ENCODE measurements around the gene BANF2.

Gene BANF2

GRCh38 chr20:17710379-17711266 lies 10.9 kb downstream of the BANF2 start:
- DNase-seq (ENCODE audit: low read depth): no peak
- TF ChIP-seq CTCF (conservative IDR thresholded peaks at IDR 0.05; ENCODE audit: low read length): no peak
- no peak overlapping the region for H3K4me3 ChIP-seq (ENCODE audit: low read length)

DNA sequence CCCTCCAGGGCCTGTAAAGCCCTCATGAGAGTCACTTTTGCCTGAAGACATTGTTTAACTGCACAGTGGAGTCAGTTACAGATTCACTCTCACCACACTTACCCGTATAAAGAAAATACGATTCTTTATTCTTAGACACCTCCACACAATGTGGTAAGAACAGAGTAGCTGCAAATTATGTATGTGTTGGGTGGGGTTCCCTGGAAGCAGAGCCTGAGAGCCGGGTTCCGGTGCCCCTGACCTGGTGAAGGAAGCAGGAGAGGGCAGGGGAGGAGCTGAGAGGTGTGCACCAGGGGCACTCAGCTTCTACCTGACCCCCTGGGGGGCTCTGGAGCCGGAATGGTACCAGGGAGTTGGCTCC lies 11.5 kb downstream of the BANF2 start:
- TF ChIP-seq CTCF (conservative IDR thresholded peaks at IDR 0.05; ENCODE audit: low read length): no peak
- DNase-seq (ENCODE audit: low read depth): no peak

GRCh38 chr20:17712201-17712600 lies 12.4 kb downstream of the BANF2 start:
- no peak for DNase-seq (ENCODE audit: low read depth)
- H3K4me3 ChIP-seq (ENCODE audit: low read length): no peak overlapping the region
- TF ChIP-seq CTCF (conservative IDR thresholded peaks at IDR 0.05; ENCODE audit: low read length): no peak

More for the DNA sequence above, 11.5 kb downstream of the BANF2 start:
- no peak overlapping the region for H3K4me3 ChIP-seq (ENCODE audit: low read length)

DNA sequence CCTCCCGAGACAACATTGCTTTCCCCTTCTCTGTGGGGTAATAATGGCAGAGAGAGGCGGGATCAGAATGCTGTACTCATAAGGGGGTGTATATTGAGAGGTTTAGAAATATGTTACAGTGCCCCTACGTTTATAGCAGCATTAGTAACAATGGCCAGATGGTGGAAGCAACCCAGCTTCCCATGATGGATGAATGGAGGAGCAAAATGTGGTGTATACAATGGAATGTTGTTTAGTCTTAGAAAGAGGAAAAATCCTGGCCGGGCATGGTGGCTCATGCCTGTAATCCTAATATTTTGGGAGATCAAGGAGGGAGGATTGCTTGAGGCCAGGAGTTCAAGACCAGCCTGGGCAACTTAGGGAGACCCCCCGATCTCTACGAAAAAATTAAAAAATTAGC lies 12.9 kb downstream of the BANF2 start:
- DNase-seq (ENCODE audit: low read depth): peak; percentile 50
- no peak for TF ChIP-seq CTCF (conservative IDR thresholded peaks at IDR 0.05; ENCODE audit: low read length)

DNA sequence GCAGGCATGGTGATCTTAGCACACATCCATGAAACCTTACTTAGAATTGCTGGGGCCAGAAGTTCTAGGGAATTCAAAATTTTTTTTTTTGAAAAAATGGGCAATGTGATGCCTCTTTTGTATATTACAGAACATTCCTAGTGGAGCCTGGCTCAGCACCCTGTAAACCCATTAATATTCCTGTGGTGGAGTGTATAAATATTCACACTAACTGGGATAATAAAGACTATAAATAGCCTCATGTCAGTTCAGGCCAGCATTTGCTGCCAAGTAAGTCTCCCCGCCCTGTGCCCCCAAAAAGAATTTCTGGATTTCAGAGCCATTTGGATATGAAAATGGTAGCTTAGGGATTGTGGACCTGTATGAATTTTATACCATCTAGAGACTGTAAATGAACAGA lies 14.8 kb downstream of the BANF2 start:
- no peak for TF ChIP-seq CTCF (conservative IDR thresholded peaks at IDR 0.05; ENCODE audit: low read length)
- H3K4me3 ChIP-seq (ENCODE audit: low read length): no peak overlapping the region
- no peak for DNase-seq (ENCODE audit: low read depth)

More for the DNA sequence above, 12.9 kb downstream of the BANF2 start:
- no peak overlapping the region for H3K4me3 ChIP-seq (ENCODE audit: low read length)

DNA sequence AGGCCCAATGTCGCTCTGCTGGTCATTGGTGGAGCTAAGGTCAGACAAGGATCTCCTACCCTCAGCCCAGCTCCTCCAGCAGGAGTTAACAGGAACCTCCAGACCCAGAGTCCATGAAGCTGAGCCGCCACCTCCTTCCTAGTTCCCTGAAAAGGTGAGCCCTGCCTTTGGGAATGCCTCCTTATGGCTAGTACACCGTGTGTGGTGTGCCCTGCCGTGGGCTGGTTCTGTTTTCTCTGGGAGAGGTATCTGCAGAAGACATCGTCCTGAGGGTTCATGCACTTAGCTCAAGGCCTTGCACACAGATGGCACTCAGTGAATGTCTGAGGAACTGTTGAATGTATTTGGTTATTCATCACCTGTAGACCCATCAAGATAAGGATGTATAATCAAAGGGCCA lies 15.3 kb downstream of the BANF2 start:
- DNase-seq (ENCODE audit: low read depth): no peak
- no peak for TF ChIP-seq CTCF (conservative IDR thresholded peaks at IDR 0.05; ENCODE audit: low read length)
- H3K4me3 ChIP-seq (ENCODE audit: low read length): no peak overlapping the region

DNA sequence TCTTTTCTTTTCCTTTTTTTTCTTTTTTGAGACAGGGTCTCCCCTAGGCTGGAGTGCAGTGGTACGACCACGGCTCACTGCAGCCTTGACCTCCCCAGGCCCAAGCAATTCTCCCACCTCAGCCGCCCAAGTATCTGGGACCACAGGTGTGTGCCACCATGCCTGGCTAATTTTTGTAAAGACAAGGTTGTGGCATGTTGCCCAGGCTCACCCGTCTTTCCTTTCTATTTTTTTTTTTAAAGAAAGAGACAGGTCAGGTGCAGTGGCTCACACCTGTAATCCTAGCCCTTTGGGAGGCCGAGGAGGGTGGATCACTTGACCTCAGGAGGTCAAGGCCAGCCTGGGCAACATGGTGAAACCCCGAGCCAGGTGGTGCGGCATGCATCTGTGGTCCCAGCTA lies 16.6 kb downstream of the BANF2 start:
- no peak overlapping the region for H3K4me3 ChIP-seq (ENCODE audit: low read length)
- TF ChIP-seq CTCF (conservative IDR thresholded peaks at IDR 0.05; ENCODE audit: low read length): no peak
- no peak for DNase-seq (ENCODE audit: low read depth)

All from AG10803 (cell line).